Gastrocnemius medialis (tissue), 4 donors: ENCODE results near the gene DIPK1B.

Experiments used
- POLR2A ChIP-seq, 2 donors: fragments of 450-650 bp; IDR thresholded peaks; one replicate each; pipeline ENCODE4 v1.6.1; 2017; ENCODE audit warnings: antibody characterized with exemption in 2 of 2, mild to moderate bottlenecking in 2 of 2, moderate library complexity in 2 of 2
- TF ChIP-seq, protein P1 (sequence below), 5 experiments: fragments of 450-650 bp in 3 of 5; fragments of 200-600 bp in 2 of 5; sonication (generic) in 2 of 5; IDR thresholded peaks in 4 of 5; conservative IDR thresholded peaks in 1 of 5; 1 replicate in 4 of 5; 2 replicates in 1 of 5; pipeline ENCODE4 v1.5.1; 2016 to 2019; ENCODE audit warnings: antibody characterized with exemption in 5 of 5, mild to moderate bottlenecking in 3 of 5, moderate library complexity in 3 of 5

GRCh38 chr9:136769710-136770191 is 57.4 kb downstream of the DIPK1B start:
- TF ChIP-seq, protein P1, sequence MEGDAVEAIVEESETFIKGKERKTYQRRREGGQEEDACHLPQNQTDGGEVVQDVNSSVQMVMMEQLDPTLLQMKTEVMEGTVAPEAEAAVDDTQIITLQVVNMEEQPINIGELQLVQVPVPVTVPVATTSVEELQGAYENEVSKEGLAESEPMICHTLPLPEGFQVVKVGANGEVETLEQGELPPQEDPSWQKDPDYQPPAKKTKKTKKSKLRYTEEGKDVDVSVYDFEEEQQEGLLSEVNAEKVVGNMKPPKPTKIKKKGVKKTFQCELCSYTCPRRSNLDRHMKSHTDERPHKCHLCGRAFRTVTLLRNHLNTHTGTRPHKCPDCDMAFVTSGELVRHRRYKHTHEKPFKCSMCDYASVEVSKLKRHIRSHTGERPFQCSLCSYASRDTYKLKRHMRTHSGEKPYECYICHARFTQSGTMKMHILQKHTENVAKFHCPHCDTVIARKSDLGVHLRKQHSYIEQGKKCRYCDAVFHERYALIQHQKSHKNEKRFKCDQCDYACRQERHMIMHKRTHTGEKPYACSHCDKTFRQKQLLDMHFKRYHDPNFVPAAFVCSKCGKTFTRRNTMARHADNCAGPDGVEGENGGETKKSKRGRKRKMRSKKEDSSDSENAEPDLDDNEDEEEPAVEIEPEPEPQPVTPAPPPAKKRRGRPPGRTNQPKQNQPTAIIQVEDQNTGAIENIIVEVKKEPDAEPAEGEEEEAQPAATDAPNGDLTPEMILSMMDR (IDR thresholded peaks at IDR 0.05 in 4 of 5, conservative IDR thresholded peaks at IDR 0.05 in 1 of 5) = peak in 3 of 5 experiments; percentile 30 to 49 (median 36)
- TF ChIP-seq POLR2A (IDR thresholded peaks at IDR 0.05) = no peak
